Activated CD4-positive, alpha-beta T cell treated with anti-CD3 and anti-CD28 coated beads, Interleukin-2, amount 50 U/mL, for 24 hours (primary cell): ENCODE measurements around the gene ZCCHC14.

ENCODE experiments used
- DNase-seq, 2 donors: peaks; one replicate each; pipeline ENCODE4 v3.0.0-alpha.2; 2020; ENCODE audit warnings: low read depth in 1 of 2, low spot score in 1 of 2

Gene ZCCHC14

DNA sequence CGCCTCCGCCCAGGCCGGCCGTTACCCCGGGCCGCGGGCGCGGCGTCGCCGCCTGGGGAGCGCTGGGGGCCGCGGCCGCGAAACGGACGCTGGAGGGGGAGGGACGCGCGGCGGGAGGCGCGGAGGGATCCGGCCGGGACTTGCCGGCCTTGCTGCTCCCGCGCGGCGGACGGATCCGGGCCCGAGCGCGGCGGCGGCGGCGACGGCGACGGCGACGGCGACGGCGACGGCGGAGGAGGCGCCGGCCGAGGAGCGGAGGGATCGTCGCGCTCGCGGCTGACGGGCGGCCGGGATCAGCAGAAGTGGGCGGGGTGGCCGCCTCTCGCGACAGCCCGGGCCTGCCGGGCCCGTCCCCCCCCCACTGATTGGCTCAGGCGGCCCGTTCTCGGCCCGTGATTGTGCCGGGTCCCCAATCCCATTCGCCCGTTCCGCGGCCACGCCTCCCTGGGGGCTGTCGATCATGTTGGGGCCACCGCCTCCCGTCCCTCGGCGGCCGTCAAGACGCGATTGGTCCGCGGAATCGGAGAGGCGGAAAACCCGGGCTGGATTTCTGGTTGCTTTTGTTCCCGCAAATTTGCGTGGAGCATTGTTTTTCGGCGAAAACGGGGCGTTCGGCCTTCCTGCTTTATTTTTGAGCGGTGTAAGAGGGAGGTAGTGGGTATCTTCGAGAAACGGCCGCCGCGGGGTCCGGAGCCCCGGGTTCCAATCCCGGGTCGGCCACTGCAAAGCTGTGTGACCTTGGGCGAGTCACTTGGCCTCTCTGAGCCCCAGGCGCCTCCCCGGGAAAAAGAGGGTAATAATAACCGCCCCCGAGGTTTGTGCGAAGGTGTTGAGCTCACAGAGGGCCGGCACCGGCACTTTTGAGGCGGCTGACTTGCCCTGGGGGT, at the start of gene ZCCHC14:
ZCCHC14 (minus strand) TSS at position 304 of the 887 bp plus-strand sequence. CDS start 786 bp downstream, outside the sequence.
- peak; percentile 98 for DNase-seq

DNA sequence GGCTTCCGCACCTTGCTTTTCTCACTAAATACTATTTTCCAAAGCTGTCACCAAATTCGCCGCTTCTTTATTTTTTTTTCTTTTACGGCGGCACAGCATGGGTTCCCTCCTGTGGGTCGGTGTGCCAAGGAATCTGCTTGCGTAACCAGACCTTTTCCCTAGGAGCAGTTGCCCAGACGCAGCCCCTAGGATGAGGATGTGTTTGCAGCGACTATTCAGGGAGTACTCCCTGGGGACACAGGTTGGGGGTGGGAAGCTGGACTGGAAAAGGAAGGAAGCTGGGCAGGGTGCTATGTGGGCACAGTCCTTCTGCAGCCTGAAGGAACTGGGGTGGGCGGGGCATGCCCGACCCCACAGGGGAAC, 49.0 kb upstream of the ZCCHC14 start:
- no peak for DNase-seq

DNA sequence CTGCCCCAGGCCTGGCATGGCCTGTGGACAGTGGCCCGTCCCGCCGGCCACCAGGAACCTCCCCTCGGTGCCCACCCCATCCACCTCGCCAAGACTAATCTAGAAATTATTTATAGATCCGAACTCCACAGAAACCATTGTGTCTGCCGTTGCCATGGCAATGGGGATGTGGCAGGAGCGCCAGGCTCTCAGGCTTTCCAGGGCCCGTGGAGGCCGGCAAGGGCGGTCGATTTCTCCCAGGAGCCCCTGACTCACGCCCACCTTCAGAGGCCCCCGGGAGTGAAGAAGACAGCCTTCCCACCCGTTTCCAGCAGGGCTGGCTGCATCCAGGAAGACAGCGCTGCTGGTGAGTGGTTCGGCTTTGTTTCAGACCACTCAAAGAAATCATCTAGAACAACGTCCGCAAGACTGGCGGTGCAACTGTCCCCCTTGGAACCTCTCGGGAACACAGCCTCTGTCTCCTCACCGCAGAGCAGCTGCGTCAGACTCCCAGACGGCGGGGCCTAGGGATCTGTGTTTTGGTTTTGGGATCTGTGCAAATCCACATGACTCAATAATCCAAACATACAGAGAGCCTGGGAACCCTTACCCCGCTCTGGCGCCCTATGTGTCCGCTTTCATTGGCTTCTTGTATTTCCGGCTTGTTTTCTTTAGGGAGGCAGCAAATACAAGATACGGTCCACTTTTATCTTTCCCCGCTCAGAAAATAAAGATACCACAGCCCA, 48.5 kb upstream of the ZCCHC14 start:
- no peak for DNase-seq

DNA sequence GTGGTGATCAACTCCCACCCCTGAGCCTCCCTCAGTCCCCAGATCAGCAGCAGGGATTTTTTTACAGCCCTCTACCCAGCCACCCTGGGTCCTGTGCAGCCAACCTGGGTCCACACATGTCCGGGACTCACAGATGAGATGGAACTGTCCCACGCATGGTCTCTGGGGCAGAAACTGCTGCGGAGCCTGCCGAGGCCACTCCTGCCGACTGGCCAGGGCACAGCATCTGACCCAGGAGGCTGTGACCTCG, 48.0 kb upstream of the ZCCHC14 start:
- no peak for DNase-seq

DNA sequence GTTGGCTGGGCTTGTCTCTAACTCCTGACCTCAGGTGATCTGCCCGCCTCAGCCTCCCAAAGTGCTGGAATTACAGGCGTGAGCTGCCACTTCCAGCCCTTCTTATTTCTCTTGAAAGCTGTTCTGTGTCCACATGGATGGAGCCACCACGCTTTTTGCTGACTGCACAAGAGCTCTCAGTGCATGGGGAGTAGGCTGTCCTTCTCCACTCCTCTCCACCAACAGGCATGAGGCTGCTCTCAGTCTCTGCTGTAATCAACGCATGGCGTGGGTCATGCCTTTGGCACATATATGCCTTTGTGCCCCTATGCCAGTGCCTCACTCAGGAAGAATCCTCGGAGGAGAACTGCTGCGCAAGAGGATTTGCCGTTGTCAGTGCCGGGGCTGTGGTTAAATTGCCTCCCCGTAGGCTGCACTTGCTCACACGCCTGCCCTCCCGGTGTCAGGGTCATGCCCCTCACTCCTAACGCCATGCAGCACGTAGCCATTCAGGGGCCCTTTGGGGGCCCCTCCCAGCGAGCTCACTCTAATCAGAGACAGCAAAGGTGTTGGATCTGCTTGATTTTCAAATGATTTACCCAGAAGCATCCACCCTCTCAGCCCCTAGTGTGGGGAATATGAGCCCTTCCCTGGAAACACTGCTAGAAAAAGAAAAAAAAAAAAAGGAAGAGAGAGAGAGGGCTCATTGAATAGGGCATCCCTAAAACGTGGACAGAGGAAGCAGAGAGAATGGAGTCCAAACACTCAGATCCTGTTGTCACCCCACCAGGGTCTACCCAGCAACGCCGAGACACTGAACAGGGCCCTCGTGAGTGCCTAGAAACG, 47.5 kb upstream of the ZCCHC14 start:
- DNase-seq = no peak

DNA sequence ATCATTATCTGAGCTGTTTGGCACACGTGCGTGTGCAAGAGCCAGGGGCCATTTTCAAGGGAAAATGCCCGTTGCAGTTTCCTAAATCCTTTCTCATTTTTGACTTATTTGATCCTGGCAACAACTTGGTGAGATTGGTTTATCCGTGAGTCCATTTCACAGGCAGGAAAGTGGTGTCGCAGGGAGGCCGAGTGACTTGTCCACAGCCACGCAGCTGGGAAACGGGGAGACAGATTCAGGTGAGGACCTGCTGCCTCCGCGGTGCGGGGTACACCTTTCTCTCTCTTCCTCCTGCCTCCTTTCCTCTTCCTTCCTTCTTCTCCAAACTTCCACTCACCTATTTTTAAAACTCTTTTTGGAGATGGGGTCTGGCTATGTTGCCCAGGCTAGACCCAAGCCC, 46.3 kb upstream of the ZCCHC14 start:
- no peak for DNase-seq

DNA sequence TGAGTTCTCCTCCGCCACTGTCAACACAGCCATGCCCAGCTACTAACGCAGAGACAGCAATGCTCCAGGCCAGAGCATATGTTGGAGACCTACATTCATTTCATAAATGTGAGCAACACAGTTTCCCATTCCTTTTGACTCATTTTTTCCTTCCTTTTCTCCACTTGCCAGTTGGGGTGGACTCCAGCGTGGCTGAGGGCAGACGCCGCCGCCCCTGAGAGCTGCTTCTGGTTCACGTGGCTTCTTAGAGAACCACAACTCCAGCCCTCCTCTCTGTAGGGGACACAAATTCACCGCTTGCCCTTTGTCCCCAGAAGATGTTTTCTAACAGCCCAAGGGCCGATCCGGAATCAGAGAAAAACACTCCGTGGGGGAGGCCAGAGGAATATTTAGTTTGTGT, 45.8 kb upstream of the ZCCHC14 start:
- no peak for DNase-seq

DNA sequence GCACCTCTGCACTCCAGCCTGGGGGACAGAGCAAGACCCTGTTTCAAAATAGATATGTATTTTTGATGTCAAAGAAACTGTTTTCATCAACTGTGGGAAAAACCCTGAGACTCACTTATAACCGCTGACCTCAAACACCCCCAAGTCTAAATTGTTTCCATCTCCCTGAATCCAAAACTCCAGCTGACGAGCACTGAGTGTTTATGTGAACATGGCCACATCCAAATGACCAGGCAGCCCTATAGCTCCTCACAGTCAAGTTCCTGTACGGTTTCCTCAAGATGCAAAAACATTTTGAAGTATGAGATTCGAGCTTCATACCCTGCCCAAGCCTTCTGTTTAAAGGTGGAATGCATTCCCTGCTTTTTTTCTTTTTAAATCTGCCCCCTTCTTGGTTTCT, 45.3 kb upstream of the ZCCHC14 start:
- no peak for DNase-seq

DNA sequence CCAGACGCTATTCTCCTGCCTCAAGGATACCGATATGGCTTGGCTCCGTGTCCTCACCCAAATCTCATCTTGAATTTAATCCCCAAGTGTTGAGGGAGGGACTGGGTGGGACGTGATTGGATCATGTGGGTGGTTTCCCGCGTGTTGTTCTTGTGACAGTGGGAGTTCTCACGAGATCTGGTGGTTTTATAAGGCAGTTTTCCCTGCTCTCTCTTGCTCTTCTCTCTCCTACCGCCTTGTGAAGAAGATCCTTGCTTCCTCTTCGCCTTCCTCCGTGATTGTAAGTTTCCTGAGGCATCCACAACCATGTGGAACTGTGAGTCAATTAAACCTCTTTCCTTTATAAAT, 43.9 kb upstream of the ZCCHC14 start:
- no peak for DNase-seq

DNA sequence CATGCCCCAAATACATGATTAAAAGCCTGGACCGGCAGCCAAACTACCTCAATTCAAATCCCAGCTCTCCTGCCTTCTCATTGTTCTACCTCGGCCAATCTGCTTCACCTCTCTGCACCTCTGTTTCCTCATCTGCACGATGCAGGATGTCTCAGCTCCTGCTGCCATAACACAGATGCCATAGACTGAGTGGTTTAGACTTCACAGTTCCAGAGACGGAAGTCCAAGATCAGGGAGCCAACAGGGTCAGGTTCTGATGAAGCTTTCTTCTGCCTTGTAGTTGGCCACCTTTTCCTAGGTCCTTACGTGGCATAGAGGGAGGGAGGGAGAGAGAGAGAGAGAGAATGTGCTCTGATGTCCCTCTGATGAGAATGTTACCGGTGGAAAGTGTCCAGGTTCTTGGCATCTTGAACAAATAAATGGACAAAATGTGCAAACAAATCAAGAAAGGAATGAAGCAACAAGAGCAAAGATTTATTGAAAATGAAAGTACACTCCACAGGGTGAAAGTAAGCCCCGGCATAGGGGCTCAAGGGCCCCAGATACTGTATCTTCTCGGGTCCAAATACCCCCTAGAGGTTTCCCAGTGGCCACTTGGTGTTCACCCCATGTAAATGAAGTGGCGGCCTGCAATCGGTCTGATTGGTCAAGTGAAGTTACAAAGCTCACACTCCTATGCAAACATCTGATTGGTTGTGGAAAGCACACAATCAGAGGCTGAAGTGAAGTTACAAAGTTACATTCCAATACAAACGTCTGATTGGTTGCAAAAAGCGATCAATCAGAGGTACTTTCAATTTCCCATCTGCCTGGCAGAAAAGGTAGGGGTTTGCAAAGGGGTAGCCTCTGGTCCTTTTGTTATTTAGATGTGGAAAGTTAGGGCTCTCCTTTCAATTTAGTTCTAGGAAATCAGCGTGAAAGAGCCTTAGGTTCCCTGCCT, 43.3 kb upstream of the ZCCHC14 start:
- no peak for DNase-seq

DNA sequence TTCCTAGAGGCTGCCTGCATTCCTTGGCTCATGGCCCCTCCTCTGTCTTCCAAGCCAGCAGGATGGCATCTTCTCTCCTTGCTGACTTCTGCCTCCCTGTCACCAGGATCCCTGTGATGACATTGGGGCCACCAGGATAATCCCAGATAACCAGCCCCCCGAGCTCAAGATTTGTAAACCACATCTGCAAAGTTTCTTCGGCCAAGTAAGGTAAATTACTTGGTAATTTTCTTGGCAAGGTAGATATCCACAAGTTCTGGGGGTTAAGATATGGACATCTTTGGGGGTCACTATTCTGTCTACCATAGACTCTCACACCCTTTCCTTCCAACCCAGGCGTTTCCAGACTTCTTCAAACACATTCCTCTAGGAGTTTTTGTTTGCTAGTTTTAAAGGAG, 42.6 kb upstream of the ZCCHC14 start:
- no peak for DNase-seq

DNA sequence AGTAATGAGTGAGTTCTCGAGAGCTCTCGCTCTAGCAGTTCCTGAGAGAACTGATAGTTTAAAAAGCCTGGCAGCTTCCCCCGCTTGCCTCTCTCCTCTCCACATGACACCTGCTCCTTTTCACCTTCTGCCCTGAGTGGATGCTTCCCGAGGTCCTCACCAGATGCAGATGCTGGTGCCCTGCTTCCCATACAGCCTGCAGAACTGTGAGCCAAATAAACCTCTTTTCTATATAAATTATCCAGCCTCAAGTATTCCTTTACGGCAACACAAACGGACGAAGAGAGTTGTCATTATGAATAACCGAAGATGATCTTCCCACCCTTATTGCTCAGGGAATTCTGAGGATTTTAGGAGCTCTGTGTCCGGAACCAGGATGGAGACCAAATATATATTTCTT, 41.9 kb upstream of the ZCCHC14 start:
- DNase-seq = no peak

DNA sequence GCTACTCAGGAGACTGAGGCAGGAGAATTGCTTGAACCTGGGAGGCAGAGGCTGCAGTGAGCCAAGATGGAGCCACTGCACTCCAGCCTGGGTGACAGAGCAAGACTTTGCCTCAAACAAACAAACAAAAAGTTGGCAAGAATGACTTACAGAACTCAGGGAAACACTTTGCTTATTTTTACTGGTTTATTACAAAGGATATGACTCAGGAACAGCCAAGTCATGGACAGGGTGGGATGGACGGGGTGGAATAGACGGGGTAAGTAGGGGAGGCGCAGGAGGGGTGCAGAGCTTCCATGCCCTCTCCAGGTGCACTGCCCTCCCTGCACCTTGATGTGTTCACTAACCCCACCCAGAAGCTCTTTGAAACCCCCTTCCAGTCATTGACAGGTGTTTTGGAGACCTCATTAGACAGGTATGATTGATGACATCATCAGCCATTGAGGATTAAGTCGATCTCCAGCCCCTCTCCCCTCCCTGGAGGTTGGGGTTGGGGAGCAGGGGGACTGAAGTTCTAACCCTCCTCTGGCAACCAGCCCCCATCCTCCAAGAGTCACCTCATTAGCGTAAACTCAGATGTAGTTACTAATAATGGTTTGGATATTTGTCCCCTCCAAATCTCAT, 41.3 kb upstream of the ZCCHC14 start:
- DNase-seq = no peak

DNA sequence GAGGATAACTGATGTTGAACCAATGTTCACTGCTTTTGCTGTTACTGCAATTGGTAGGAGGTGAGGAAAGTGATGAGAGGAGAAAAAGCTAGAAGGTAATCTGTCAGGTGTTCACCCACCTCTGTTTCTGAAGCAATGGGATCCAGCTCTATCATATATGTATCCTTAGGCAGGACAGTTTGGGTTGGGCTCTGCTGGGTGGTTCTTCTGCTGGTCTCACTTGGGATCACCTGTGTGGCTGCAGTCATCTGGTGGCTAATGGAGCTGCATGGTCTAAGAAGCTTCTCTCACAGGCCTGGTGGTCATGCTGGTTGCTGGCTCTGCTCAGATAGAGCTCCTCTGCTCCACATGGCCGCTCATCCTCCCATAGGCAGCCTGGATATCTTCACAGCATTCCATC, 40.2 kb upstream of the ZCCHC14 start:
- DNase-seq = no peak

DNA sequence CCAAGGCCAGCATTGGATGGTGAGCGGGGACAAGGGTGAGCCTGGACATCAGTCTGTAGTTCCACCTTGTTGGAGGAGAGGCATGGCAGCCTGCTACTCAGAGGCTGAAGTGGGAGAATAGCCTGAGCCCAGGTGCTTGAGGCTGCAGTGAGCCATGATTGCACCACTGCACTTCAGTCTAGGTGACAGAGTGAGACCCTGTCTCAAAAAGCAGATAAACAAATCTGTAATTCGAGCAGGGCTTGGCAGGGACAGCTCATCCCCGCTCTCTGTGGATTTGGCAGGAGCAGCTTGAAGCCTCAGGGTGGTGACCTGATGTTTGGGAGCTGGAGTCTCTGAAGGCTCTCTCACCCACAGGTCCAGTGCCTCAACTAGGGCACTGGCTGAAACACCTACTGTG, 38.6 kb upstream of the ZCCHC14 start:
- no peak for DNase-seq

DNA sequence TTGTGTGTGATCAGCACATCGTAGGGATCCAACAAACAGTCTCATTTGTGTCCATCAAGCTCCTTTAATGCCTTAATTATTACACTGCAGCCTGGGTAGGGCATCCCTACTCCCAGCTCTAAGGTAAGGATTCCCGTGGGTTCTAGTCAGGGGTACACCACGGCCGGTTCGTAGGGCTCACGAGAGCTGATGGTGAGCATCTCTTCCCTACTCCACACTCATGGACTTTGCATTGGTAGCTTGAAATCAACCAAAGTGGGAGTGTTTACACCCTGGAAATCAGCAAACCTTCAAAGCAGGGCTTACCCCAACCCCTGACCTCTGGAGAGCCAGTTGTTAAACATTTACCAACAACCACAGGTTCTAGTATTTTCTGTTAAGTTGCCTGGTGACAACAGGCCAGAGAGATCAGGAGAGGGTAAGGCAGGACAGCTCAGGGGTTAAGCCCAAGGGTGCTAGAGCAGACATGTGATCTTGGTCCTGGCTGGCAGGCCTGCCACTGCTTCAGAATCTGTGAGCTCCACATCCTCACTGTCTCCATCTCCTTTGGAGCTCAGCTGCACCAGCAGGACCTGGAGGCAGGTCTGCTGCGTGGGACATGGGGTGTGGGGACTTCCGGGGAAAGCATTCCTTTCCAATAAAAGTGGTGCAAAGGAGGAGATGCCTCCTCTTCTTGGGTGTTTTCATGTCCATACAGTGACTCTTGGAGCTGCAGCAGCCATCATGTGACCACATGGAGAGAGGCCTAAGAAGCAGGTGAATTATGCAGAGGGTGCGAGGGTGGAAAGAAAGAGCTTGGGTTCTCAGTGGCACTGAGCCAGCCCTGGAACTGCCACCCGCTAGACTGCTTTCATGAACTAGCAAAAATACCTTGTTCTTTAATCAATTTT, 36.1 kb upstream of the ZCCHC14 start:
- DNase-seq = no peak

DNA sequence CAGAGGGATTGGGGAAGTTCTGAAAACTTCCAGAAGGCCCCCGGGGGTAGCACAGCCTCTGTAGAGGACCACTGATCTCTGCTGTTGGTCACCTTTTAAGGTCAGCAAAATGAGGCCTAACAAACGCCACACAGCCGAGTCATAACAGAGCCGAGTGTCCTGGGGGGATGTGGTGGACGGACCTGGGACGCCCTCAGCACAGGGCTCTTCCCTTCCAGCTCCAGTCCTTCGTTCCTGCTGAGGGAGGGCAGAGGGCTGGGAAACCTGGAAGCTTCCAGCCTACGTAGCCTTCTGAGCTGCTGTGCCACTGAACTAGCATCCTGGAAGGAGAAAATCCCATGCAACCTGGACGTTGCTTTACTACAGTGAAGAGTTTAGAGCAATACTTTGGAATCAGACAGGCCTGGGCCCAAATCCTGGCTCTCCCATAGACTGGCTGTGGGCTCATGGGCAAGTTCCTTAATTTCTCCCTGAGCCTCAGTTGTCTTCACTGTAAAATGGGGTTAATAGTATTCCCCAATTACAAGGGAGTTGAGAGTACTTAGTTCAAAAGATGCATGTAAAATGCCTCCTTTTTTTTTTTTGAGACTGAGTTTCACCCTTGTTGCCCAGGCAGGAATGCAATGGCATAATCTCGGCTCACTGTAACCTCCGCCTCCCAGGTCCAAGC, 34.4 kb upstream of the ZCCHC14 start:
- DNase-seq = no peak

DNA sequence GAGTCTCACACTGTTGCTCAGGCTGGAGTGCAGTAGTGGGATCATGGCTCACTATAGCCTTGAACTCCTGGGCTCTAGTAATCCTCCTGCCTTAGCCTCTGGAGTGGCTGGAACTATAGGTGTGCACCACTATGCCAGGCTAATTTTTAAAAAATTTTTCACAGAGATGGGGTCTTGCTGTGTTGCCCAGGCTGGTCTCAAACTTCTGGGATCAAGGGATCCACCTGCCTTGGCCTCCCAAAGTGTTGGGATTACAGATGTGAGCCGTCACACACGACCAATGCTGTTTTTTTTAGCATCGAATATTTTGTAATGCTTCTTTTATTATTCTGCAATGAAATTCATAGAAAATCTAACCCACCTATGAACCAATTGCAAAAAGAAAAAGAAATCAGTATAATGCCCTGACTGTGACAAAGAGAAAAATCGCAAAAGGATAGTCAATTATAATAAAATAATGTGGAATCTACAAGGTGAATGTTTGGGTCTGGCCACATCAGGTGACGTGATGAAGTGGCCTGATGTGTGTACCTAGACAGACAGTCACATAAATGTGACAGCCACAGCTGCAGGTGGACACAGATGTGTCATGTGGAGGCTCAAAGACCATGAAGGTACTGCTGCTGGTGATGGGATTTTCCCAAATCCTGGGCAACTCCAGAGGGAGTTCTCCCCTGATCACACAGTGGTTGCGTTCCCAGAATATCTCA, 33.6 kb upstream of the ZCCHC14 start:
- no peak for DNase-seq
